Measurements from ENCODE around the gene NEURL1.

Gene NEURL1

GRCh38 chr10:103640436-103641181, 147.1 kb downstream of the NEURL1 start:
- no peak for FAIRE-seq
- TF ChIP-seq POU2F2 (IDR thresholded peaks at IDR 0.05; ENCODE audit: low read depth, low read length) = no peak
- no peak for TF ChIP-seq TAF1 (IDR thresholded peaks at IDR 0.05; ENCODE audit: low read depth, low read length)
- TF ChIP-seq SPI1 (IDR thresholded peaks at IDR 0.05; ENCODE audit: low read depth, low read length) = no peak
- no peak for TF ChIP-seq POLR2A (IDR thresholded peaks at IDR 0.05; ENCODE audit: low read depth, low read length)
- DNase-seq (ENCODE audit: insufficient read length, low spot score) = no peak

GRCh38 chr10:103641326-103641725, 147.8 kb downstream of the NEURL1 start:
- DNase-seq (ENCODE audit: insufficient read length, low spot score) (no peak), FAIRE-seq (no peak)
- TF ChIP-seq POLR2AphosphoS5 (IDR thresholded peaks at IDR 0.05; ENCODE audit: low read depth, low read length) = no peak
- no peak for TF ChIP-seq POLR2A (IDR thresholded peaks at IDR 0.05; ENCODE audit: low read depth, low read length)
- no peak for TF ChIP-seq TAF1 (IDR thresholded peaks at IDR 0.05; ENCODE audit: low read depth, low read length)
- no peak for TF ChIP-seq POU2F2 (IDR thresholded peaks at IDR 0.05; ENCODE audit: low read depth, low read length)
- no peak for TF ChIP-seq SPI1 (IDR thresholded peaks at IDR 0.05; ENCODE audit: low read depth, low read length)
- TF ChIP-seq PAX5 (IDR thresholded peaks at IDR 0.05; ENCODE audit: insufficient read depth, low read length, severe bottlenecking) = no peak

Measured in GM12891 (cell line).